GM19438 (cell line): ENCODE data around the gene EHMT2.
"Not testable (repeated sequence)": the region's sequence is repeated elsewhere in the genome, so short reads cannot be mapped to it uniquely, and the experiment has no call there.

Experiments used
- ATAC-seq: cut with Tn5 transposase; IDR thresholded peaks from one replicate; pipeline ENCODE4 v1.9.1; 2021; ENCODE audit warnings: low read depth; ENCODE audit not compliant: unreplicated experiment

The EHMT2 gene

DNA sequence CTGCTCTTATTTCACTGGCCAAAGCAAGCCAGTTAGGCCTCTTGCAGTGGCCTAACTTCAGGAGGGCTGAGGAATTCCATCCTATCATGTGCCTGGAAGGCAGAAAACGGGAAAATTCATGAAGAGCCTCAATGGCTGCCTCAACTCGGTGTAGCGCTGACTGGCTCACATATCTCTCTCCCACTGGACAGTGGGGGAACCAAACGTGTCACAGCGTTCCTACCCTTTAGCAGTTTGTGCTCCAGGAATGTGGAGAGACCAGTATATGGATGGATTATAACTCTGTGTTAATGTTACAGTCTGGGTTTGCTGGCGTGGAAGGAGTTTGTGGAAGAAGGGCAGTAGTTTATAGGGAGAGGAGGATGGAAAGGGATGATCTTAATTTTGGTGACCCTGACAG is 18.3 kb upstream of the EHMT2 start:
- ATAC-seq: no peak

DNA sequence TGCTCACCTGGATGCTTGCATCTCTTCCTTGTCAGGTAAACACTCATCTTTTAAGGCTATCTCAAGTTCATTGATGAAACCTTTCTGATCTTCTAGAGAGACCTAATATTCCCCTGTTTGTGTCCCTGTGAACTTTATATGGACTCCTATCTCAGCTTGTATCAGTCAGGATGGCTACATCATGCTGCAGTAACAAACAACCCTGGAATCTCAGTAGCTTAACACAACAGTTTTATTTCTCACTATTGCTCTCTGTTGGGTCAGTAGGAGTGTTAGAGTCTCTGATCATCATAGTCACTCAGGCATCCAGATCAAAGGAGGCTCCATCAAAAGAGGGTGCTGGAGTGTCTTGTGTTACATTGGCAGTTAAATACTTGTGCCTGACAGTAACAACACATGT is 17.9 kb upstream of the EHMT2 start:
- ATAC-seq: no peak

DNA sequence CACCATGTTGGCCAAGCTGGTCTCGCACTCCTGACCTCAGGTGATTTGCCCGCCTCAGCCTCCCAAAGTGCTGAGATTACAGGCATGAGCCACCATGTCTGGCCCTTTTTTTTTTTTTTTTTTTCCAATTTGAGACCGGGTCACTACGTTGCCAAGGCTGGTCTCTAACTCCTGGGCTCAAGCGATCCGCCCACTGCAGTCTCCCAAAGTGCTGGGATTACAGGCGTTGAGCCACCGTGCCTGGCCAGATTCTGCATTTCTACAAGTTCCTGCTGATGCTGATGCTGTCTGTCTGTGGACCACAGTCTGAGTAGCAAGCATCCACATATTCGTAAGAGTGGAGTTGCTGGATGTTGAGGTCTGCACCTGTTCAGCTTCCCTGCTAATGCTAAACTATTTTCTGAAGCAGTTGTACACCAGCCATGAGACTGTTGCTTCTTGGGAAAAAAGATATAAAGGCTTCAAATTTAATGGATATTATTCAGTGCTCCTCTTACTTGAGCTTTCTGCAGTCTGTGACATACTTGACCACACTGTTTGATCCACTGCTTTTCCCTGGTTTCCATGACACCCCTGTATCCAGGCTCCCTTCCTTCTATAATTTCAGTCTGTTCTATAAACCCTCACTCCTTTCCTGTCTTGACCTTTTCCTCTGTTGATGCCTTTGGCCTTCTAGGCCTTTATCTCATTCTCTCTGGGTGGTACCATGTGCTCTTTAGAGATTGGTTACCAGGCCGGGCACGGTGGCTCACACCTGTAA is 14.5 kb upstream of the EHMT2 start:
- no peak for ATAC-seq

DNA sequence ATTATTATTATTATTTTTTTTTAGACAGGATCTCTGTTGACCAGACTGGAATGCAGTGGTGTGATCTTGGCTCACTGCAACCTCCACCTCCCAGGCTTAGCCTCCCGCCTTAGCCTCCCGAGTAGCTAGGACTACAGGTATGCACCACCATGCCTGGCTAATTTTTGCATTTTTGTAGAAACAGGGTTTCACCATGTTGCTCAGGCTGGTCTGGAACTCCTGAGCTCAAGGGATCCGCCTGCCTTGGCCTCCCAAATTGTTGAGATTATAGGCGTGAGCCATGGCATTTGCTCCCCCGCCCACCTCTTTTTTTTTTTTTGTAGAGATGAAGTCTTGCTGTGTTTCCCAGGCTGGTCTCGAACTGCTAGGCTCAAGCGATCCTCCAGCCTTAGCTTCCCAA is 11.8 kb upstream of the EHMT2 start:
- not testable (repeated sequence) for ATAC-seq

DNA sequence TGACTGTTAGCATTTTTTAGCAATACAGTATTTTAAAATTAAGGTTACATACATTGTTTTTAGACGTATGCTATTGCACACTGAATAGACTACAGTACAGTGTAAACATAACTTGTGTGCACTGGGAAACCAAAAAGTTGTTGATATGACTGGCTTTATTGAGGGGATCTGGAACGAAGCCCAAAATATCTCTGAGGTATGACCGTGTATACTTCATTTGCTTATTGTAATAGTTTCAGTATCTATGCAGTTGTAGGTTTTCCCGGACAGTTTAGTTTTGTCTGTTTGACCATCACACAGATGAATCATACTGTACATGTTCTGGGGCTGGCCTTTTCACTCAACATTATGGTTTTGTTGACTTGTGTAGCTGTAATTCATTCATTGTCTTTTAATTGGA is 11.3 kb upstream of the EHMT2 start:
- peak; percentile 47 for ATAC-seq

DNA sequence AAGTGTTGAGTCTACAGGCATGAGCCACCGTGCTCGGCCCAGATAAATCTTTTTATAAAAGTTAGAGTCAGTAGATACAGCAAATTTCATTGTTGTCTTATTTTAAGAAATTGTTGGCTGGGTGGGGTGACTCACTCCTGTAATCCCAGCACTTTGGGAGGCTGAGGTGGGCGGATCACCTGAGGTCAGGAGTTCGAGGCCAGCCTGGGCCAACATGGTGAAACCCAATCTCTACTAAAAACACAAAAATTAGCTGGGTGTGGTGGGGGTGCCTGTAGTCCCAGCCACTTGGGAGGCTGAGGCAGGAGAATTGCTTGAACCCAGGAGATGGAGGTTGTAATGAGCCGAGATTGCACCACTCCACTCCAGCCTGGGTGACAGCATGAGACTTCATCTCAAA is 10.8 kb upstream of the EHMT2 start:
- not testable (repeated sequence) for ATAC-seq

DNA sequence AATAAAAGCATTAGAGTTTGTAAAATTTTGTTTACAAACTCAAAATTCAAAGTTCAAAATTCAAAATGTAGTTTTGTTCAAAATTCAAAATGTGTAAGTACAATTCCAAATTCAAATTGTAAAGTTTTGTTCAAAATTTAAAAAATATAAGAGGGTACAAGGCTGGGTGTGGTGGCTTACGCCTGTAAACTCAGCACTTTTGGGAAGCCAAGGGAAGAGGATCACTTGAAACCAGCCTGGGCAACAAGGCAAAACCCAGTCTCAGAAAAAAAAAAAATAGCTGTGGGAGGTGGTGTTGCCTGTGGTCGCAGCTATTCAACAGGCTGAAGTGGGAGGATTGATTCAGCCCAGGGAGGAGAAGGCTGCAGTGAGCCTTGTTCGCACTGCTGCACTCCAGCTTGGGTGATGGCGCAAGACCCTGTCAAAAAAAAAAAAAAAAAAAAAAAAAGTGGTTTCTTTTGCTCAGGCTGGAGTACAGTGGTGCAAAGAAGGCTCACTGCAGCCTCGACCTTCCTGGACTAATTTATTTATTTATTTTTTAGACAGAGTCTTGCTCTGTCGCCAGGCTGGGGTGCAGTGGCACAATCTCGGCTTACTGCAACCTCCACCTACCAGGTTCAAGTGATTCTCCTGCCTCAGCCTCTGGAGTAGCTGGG is 9.8 kb upstream of the EHMT2 start:
- no peak for ATAC-seq

DNA sequence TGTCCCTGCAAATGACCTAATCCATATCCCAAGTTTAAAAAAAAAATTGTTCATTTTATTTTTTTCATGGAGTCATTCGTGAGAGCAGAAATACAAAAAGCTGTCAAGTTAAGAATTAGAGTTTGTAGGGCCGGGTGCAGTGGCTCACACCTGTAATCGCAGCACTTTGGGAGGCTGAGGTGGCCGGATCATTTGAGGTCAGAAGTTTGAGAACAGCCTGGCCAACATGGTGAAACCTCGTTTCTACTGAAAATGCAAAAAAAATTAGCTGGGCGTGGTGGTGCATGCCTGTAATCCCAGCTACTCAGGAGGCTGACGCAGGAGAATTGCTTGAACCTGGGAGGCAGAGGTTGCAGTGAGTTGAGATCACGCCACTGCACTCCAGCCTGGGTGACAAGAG is 9.2 kb upstream of the EHMT2 start:
- not testable (repeated sequence) for ATAC-seq

DNA sequence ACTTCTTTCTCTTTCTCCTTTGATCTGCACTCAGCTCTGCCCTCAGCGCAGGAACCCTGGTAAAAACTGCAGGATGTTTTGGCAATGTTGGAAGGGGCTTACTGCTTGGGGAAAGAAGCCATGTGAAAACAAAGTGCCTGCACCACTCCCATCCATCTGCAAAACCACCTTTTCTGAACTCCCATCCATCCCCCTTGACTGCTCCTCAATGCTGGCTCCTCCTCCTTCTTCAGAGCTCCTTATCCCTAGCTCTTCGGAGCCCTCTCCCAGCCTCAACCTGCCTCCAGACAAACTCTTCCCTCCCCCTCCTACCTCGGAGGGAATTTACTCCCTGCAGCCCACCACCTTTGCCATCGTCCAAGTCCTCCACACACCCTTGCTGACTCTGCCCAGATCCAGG is 8.6 kb upstream of the EHMT2 start:
- ATAC-seq: no peak

DNA sequence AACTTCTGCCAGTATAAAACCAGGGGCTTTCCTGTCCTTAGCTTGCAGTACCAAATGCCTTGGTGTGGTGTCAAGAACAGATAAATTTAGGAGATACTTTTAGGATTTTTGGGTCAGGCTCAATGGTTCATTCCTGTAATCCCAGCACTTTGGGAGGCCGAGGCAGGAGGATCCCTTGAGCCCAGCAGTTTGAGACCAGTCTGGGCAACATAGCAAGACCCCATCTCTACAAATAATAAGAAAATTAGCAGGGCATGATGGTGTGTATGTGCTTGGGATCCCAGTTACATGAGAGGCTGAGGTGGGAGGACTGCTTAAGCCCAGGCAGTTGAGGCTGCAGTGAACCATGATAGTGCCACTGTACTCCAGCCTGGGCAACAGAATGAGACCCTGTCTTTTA is 7.5 kb upstream of the EHMT2 start:
- ATAC-seq: no peak

DNA sequence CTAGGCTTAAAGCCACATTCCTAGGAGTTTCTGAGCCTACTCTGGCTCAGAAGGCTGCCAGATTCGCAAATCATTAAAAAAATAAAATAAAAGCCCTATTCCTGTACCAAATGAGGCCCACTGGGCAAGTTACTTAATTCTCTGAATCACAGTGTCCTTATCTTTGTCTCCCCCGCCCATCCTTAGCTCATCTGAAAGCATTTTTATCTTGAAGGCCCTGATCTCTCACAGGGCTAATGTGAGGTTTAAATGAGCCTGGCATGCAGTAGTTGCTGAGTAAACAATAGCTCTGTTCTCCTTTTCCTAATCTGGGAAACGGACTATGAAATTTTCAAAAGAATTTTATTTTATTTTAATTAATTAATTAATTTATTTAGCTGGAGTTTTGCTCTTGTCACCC is 6.5 kb upstream of the EHMT2 start:
- ATAC-seq: no peak

DNA sequence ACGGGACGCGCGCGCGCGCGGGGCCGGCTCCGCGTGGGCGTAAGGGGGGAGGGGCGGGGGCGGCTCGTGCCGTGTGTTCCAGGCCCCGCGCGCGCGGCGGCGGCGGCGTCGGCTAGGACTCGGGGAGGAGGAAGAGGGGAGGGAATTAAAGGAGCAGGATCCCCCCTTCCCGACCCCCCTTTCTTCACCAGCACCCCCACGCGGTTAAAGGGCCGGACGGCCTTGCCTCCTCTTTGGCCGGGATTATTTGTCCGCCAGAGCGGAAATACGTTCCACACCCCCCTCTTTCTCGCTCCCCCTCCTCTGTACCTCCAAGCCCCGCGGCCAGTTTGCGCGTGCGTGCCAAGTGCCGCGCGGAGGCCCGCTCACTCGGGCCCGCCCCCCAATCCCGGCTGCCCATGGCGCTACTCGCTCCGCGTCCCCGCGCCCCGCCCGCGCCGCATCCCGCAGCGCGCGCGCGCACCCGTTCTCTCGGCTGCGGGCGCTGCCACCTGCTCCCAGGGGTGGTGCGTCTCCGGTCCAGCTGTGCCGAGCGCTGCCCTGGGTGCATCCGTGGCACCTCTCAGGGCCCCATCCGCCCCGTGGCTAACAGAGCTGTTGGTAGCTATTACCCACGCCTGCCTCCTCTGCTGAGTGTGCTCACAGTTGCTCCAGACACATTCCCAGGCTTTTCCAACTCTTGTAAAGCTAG is 4.6 kb upstream of the EHMT2 start, which contains the start of gene ZBTB12:
Gene ZBTB12, minus strand, starts transcription at position 134 of the 691 bp plus-strand sequence. CDS start 781 bp downstream, outside the sequence.
- peak; percentile 51 for ATAC-seq

DNA sequence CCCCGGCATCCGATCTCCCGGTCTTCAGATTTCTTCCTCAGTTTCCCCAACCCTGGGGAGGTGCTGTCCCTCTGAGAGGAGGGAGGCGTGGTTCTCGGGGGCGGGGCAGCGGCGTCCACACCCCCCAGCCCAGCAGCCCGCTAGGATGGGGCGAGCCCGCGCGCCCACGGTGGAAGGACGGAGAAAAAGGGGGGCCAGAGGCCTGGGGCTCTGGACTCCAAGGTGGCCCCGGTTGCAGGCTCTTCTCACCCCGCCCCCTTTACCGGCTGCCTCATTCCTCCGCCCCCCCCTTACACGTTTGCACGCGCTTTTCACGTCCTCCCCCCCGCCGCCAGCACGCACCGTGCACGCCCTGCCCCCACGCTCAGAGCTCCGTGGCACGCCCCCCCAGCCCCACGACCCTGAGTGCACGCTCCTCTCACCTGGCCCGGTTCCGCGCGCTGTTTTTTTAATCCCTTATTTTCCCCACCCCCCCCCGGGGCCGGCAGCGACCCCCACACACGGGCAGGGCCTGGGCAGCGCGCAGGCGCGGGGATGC is 4.0 kb upstream of the EHMT2 start:
- no peak for ATAC-seq

DNA sequence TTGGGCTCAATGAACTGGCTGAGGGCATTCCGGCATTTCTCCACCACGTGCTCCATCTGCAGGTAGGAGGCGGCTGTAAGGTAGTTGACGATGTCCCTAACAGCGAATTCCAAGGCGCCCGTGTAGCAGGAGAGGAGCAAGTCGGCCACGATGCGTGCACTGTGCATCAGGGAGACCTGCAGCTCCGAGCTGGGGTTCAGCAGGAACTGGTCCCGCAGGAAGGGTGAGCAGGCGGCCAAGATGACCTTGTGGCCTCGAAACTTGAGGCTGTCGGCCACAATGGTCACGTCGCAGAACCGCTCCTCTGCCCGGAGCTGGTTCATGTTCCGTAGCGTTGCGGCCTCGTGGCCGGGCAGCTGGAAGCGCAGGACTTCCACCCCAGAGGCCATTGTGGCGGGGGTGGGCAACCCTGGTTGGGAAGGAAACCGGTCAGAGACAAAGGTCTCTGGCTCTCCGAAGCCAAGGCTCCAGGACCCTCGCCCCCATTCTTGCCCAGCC is 3.5 kb upstream of the EHMT2 start:
- ATAC-seq: no peak

DNA sequence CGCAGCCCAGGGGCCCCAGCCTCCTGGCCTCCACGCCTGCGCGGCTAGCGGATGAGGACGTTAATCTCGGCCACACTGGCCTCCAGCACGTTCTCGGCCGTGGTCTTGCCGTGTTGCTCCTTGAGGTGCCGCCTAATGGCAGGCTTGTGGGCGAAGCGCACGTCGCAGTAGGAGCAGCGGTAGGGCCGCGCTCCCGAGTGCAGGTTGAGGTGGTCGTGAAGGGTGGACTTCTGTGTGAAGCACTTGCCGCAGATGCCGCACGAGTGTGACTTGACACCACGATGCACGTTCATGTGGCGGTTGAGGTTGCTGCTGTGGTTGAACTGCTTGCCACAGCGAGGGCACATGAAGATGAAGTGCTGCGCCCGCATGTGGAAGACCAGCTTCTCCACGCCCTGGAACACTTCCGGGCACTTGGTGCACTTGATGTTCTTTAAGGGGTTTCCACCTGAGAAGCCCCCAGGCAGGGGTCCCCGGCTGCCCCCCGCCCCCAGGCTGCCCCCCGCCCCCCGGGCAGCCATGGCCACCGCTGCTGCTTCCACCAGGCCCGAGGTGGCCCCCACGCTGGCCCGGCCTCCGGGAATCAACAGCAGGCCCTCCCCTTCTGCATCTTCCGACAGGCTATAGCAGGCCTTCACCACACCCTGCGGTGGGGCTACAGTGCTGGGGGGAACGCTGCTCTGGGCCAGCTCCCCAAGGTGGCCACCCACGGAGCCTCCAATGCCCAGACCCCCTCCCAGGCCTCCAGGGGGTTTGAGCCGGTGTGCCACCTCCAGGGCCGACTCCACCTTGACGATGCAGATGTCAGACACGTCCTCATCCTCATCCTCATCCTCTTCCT is 2.6 kb upstream of the EHMT2 start:
- no peak for ATAC-seq

DNA sequence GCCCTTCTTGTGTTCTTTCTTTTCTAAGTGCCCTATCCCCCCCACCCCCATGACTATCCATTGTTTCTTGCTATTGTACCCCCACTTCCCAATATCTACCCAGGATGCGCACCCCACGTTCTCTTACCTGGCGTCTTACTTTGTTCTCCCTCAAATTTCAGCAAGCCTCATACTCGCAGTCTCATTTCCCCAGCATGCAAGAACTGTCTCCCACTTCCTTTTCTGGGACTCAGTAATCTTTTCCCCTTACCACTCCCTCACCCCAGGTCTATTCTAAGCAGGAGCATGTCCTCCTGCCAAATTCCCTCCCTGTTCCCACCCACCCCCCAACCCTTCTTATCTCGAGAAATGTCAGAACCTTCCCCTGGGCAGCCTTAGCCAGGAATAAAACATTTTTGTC is 1.7 kb upstream of the EHMT2 start:
- ATAC-seq: no peak

DNA sequence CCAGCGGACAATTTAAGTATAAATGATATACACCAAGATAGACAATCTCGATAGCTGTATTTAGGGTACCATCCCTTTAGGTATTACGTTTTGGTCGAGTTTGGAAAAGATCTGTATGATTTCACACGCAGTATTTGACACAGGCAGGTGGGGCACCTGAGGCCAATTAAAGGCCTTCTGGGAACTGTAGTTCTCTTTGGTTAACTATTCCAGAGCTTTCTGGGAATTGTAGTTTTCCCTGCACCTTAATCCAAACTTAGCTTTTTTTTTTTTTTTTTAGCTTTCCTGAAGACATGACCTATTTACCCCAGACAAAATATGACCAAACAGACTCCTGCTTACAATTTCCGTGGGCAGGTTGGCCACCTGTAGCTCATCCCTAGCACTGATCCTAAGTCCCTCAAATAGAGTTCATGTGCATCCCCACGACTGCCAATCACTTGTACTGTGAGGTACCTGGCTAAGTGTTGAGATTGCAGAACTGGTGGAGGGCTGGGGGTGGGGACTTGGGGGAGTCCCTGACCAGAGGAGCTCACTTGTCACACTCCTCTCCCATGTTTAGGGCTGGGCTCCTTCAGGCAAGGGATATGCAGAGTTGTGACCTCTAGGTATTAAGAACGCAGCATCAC is 999 bp upstream of the EHMT2 start:
- no peak for ATAC-seq

DNA sequence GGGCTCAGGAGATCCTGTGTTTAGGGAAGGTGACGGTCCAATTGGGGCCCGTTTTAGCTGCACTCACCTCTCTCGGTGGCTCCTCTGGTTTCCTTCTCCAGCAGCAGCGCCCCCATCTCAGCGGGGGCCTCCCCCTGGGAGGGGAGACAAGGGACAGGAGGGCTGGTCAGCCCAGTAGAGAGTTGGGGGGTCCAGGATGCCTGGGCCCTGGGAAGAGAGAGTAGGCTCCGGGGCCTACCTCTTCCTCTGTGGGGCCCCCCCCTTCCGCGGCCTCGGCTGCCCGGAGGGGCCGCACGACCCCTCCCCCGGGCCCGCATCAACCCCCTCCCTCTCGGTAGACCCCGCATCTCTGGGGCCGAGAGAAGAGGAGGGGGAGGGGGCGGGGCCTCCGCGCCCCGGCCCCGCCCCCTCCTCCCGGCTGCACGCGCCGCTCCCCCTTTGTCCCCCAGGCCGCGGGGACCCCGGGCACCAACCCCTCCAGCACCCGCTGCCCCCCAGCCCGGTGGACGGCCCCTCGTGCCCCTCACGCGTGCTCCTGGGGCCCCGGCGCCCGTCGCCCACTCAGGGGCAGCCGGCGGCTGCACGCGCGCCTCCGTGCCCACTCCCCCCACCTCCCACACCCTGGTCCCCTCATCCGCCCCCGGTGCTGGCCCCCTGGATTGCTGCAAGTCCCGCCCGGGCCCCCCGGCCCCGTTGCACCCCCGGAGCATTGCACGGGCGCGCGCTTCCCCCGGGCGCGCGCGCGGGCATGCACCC is 464 bp downstream of the EHMT2 start:
- no peak for ATAC-seq

DNA sequence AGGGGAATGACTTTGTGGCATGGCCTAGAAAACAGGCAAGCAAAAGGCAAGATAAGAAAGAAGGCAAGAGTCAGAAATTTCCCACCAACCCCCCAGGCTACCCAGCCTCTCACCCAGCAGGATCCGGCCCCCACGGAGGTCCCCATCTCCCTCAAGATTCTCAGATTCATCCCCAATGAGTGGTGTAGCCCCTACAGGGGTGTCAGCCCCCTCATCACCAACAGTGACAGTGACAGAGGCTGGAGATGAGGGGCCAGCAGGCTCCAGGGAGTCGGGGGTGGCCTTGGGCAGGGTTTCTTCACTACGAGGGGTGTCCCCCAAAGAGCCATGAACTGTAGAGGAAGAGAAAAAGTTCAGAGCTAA is 1.0 kb downstream of the EHMT2 start:
- ATAC-seq: no peak
